GM12874 (cell line): Measurements from ENCODE around the gene UTP25.

Source experiments
- TF ChIP-seq, protein P1 (sequence below): IDR thresholded peaks from 2 replicates; pipeline ENCODE4 v1.5.1; 2011; ENCODE audit warnings: low read depth, mild to moderate bottlenecking, control low read depth, low read length, moderate library complexity; ENCODE audit not compliant: insufficient read depth

UTP25 gene

DNA sequence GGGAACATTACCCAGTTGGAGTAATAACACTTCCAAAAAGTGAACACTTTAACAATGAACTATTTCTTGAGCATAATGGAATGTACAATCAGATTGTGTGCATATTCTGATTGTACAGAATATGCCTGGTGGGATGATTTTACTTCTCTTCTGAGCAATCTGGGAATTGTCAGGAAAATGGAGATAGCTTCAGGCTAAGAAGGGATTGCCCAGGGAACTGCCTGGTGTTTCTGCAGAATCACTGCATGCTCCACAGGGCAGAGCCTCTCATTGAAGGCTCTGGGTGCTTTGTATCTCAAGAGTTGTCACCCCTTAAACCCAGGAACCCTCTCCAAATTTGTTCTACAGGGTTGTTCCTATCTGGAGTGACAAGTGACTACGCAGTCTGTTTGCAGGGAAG lies 51.2 kb downstream of the UTP25 start:
- TF ChIP-seq, protein P1, sequence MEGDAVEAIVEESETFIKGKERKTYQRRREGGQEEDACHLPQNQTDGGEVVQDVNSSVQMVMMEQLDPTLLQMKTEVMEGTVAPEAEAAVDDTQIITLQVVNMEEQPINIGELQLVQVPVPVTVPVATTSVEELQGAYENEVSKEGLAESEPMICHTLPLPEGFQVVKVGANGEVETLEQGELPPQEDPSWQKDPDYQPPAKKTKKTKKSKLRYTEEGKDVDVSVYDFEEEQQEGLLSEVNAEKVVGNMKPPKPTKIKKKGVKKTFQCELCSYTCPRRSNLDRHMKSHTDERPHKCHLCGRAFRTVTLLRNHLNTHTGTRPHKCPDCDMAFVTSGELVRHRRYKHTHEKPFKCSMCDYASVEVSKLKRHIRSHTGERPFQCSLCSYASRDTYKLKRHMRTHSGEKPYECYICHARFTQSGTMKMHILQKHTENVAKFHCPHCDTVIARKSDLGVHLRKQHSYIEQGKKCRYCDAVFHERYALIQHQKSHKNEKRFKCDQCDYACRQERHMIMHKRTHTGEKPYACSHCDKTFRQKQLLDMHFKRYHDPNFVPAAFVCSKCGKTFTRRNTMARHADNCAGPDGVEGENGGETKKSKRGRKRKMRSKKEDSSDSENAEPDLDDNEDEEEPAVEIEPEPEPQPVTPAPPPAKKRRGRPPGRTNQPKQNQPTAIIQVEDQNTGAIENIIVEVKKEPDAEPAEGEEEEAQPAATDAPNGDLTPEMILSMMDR = no peak

DNA sequence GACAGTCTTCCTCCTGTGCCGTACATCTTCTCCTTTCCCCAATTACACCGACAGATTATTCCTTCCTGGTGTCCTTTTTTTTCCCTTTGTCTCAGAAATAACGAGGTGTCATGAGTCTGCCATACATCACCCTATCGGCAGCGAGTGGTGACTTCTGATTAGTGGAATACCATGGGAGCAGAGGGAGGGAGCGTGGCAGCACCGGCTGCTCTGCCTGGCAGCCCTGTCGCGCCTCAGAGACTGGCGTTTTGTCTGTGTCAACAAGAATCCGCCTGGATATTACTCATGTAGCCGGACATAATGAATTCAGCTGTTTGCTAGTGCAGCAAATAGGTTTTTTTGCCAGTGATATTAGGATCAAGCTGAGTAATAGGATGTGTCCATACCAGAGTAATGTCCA lies 51.8 kb downstream of the UTP25 start:
- TF ChIP-seq, protein P1 = no peak

DNA sequence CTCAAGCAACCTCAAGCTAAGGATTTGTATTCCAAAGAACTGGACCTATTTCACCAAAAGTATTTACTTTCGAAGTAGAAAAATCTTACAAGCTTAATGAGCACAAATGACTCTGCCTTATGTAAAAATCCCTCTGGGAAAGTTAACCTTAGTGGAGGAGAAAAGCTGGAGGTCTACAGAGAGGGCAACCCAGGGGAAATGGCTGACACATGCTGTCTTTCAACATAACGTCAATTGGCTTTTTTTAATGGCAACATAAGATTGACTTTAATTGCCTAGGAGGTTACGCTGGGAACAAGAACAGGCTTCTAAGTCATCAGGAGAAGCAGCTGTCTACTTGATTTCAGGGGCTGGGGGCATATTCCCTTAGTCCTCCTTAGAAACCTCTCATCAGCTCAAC lies 52.3 kb downstream of the UTP25 start:
- TF ChIP-seq, protein P1 = no peak

DNA sequence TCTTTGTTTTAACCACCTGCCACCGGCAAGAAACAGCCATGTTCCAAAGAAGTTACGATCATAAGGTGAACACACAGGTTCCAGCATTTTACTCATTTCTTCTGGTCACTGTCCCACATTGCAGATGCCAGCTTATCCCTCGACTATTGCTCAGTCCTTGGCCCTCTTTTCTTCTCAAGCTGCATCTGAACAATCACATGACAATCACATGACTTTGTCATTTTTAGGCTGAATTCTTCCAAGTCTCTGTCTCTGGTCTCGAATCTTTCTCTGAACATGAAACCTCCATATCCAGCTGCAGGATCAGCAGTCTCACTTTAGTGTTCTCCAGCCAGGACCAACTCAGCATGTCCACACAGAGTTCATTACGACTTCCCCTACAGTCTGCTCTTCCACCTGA lies 53.8 kb downstream of the UTP25 start:
- TF ChIP-seq, protein P1 = no peak

DNA sequence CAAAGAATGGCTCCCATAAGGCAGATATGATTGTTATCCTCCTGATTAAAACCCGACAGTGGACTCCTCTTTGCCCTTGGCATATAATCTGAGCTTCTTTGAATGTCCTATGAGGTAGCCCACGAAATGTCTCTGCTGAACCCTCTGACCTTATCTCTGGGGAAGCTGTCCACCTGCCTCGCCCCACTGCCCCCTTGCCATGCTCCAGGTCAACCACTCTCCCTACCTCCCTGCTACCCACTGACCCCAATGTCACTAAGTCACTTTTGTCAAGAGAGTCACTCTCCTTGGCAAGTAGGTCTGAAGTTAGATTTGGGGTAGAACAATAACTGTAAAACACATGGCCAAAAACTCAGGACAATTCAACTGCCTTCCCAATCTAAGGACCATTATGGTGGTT lies 54.5 kb downstream of the UTP25 start:
- TF ChIP-seq, protein P1 = no peak

DNA sequence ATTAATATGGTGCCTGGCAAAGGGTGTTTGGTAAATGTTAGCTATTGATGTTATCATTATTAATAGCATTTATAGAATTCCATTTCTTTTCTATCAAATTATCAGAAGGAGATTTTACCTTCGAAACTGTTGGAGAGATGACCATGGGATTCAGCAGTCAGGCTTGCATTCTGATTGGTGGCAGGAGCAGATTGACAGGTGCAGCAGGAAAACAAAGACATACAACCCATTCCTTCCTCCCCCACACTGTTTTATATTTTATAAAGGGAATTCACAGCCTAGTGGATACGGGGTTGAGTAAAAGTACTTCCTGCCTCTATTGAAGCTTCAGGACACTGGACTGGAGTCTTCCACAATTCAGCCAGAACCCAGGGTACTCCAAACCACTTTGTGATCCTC lies 55.2 kb downstream of the UTP25 start:
- TF ChIP-seq, protein P1 = no peak

DNA sequence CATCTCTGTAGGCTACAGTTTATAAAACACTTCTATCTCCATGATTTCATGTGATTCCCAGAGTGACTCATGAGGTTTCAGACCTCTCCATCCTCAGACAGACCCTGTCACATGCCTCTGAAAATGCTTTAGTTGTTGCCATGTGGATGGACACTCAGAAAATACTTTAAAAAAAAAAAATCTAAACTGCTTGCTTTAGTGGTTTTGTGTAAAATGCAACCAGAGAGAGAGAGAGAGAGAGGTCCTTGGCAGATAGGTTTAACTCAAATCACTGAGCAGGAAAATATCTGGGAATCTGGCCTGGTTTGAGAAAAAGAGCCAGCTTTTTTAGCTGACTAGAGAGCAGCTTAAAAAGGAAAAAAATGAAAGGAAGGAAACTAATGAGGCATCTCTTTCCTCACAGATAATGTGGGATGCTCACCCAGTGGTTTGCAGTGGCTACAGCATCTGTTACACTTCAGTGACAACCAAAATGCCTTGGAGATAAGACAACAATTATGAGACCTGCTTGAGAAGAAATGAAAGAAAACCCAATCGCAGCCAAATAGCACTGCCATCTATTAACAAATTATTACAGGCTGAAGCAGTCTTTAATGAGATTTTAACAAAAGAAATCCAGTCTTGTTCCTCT lies 55.7 kb downstream of the UTP25 start:
- TF ChIP-seq, protein P1 = no peak
